Left ventricle myocardium inferior (tissue), 1 donor: Measurements from ENCODE around the gene LEMD1. TPM values are rescaled to one million over a fixed set of nuclear protein-coding genes. Genes with fewer than 3 reads are reported as not detected.

Experiments used
- DNase-seq: peaks from one replicate; pipeline ENCODE4 v3.0.0-alpha.2; 2020
- H3K27ac ChIP-seq: fragments of 200-600 bp; replicated peaks from 2 replicates; pipeline ENCODE4 v1.8.0; 2021
- H3K27me3 ChIP-seq: fragments of 200-600 bp; 2 replicates; pipeline ENCODE4 v1.8.0; 2021; ENCODE audit warnings: low read depth
- H3K36me3 ChIP-seq: fragments of 200-600 bp; 2 replicates; pipeline ENCODE4 v1.8.0; 2021
- H3K4me1 ChIP-seq: fragments of 200-600 bp; 2 replicates; pipeline ENCODE4 v1.8.0; 2021
- H3K4me3 ChIP-seq: fragments of 200-600 bp; 2 replicates; pipeline ENCODE4 v1.8.0; 2021; ENCODE audit warnings: mild to moderate bottlenecking, moderate library complexity
- H3K9me3 ChIP-seq: fragments of 200-600 bp; replicated peaks from 2 replicates; pipeline ENCODE4 v1.8.0; 2021
- intact Hi-C: fragments of 100-400 bp; cut with micrococcal nuclease; formaldehyde crosslinking; loops from one replicate; pipeline ENCODE4 v1.11.0; 2022
- total RNA-seq: library from RNA; stranded (reverse); fragmentation: NEBNext Ultra II Directional; extraction: Animal tissue kit (Norgen Biotek cat#: 25700); gene quantifications from one replicate; pipeline ENCODE4 v1.2.1, GENCODE V29; 2021
- TF ChIP-seq, protein P1 (sequence below): fragments of 200-600 bp; IDR thresholded peaks from 2 replicates; pipeline ENCODE4 v1.8.0; 2021; ENCODE audit warnings: antibody characterized with exemption, mild to moderate bottlenecking, borderline replicate concordance
- donor health status: DM: no; HTN: yes; CAD: no; lungs with severe emphysema.

The LEMD1 gene
- total RNA-seq, 1 donor from 2014 or later: not detected

DNA sequence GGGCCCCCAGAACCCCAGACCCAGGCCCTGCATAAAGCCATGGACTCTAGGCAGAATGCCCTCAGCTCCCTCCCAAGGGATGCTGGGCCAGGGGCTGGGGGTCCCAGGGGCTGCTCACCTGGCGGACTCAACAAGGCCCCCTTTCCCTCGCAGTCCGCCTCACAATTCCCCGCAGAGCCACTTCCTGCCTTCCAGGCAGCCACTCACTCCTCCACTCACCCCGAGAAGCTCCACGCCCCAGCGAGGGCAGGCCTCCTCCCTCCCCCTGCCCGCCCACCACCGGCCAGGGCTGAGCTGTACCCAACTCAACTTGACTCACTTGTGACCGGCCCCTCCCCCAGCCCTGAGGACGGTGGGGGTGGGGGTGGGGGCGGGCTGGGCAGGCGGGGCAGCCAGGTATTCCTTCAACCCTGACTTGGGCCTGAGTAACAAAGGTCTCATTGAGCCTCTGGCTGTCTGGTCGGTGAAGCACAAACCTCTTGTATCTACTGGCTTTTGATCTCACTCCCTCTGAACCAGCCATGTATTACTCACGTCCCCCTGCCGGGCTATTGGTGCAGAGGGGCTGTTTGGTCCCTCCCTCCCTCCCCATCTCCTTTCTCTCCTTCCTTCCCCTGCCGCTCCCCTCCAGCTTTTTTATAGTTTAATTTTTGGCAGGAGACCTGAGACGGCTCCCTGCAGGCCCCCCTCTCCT, 28.0 kb upstream of the LEMD1 start:
- peaks cover 64% of the 10 kb centered on the region for H3K27me3 ChIP-seq
- intact Hi-C loops: no loop called here
- no peak overlapping the region for H3K4me3 ChIP-seq
- peaks cover 34% of the 10 kb centered on the region for H3K4me1 ChIP-seq
- TF ChIP-seq, protein P1, sequence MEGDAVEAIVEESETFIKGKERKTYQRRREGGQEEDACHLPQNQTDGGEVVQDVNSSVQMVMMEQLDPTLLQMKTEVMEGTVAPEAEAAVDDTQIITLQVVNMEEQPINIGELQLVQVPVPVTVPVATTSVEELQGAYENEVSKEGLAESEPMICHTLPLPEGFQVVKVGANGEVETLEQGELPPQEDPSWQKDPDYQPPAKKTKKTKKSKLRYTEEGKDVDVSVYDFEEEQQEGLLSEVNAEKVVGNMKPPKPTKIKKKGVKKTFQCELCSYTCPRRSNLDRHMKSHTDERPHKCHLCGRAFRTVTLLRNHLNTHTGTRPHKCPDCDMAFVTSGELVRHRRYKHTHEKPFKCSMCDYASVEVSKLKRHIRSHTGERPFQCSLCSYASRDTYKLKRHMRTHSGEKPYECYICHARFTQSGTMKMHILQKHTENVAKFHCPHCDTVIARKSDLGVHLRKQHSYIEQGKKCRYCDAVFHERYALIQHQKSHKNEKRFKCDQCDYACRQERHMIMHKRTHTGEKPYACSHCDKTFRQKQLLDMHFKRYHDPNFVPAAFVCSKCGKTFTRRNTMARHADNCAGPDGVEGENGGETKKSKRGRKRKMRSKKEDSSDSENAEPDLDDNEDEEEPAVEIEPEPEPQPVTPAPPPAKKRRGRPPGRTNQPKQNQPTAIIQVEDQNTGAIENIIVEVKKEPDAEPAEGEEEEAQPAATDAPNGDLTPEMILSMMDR: no peak
- H3K9me3 ChIP-seq: no peaks in the 10 kb centered on the region
- H3K27ac ChIP-seq: no peak overlapping the region
- no peaks in the 10 kb centered on the region for H3K36me3 ChIP-seq
- DNase-seq: no peak

DNA sequence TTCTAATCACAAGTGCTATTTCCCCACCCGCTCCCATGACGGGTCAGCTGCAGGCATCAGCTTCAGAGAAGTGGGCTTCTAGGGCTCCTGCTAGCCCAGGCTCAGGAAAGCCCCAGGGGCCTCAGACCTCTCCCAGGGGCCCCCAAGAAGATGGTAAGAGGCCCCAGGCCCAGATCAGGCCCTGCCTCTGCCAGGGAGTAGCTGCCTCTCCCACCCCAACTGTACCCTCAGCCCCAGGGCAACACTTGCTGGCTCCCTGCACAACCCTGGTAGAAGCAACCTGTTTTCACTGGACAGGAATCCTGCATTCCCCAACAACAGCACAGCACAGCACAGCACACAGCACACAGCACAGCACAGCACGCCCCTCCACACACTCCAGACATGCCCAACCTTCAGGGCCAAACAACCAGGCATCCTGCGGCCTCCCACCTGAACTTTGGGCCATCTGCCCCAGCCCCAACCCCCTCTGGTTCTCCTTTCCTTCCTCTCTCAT, 27.4 kb upstream of the LEMD1 start:
- H3K9me3 ChIP-seq: no peaks in the 10 kb centered on the region
- H3K4me3 ChIP-seq: no peak overlapping the region
- H3K36me3 ChIP-seq: no peaks in the 10 kb centered on the region
- H3K27me3 ChIP-seq: peaks cover 58% of the 10 kb centered on the region
- no peak overlapping the region for H3K27ac ChIP-seq
- peaks cover 32% of the 10 kb centered on the region for H3K4me1 ChIP-seq
- DNase-seq: no peak
- TF ChIP-seq, protein P1: no peak
- intact Hi-C loops: no loop called here

DNA sequence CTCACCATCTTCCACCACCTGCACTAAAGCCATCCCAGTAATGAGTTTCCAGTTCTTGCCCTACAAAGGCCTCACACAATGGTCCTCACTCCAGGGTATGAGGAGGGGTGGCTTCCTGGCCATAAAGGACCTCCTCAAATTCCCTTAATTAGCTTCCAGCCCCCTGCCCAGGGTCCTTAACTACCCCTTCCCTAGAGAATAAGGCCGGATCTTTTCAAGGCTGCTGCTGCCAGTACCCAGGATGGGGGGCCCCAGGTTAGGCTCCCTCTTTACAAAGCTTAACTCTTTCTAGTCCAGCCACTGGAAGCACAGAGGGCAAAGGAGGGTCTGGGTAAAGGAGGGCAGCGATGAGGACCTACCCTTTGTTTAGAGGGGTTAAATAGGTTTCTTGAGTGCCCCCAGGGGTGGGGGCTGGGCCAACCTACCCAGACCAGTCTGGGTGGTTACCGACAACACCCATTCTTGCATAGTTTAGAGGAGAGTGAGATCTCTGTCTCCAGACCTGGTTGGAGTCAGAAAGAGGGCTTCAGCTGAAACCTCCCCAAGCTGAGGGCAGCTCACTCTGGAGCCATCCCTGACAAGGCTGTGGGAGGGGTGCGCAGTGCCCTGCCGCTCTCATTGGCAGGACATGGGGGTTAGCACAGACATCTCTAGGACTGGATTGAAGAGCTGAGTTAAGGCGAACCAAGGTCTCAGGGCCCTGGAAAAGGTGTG, 26.8 kb upstream of the LEMD1 start:
- no peak overlapping the region for H3K4me3 ChIP-seq
- H3K9me3 ChIP-seq: no peaks in the 10 kb centered on the region
- peaks cover 32% of the 10 kb centered on the region for H3K4me1 ChIP-seq
- no peak overlapping the region for H3K27ac ChIP-seq
- intact Hi-C loops: no loop called here
- H3K27me3 ChIP-seq: peaks cover 52% of the 10 kb centered on the region
- no peaks in the 10 kb centered on the region for H3K36me3 ChIP-seq
- TF ChIP-seq, protein P1: no peak
- DNase-seq: no peak

DNA sequence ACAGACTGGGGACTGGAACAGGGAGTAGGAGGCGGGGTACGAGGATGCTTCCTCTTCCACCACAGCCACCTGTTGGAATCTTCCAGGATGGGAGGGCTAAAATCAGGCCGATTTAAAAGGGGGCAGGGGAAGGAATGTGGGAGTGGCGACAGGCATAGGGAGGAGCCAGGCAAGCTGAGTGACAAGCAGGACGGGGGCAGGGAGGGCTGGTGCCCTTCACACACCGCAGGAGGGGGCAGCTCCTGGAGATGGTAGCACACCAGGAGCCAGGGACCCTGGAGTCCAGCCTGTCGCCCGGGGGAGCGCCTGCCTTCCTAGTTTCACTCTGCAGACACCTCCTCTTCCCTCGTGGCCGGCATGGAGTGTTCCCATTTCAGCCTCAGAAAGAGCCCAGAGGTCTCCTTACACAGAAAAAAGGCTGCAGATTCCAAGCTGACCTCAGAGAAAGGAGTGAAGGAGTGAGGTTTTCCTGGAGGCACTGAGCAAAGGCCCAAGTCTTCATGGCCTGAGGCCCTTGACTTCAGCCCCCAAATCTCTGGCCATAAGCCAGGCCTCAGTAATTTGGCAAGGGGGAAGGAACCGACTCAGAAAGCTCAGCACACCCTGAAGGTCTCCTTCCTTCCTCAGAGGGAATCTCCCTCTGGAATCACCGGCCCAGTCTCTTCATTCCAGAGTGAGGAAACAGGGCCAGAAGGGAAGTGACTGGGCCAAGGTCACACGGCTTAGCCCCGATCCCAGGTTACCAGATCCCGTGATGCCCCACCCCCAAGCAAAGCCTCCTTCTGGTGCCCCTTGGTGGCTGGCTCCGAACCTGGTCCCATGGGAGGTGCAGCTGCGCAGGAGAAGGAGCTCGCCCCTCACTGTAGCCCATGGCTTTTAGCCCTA, 25.8 kb upstream of the LEMD1 start:
- H3K4me3 ChIP-seq: no peak overlapping the region
- peak overlapping the region; percentile 22 for H3K27ac ChIP-seq
- peaks cover 32% of the 10 kb centered on the region for H3K4me1 ChIP-seq
- no peak for DNase-seq
- H3K36me3 ChIP-seq: no peaks in the 10 kb centered on the region
- intact Hi-C loops: no loop called here
- peaks cover 42% of the 10 kb centered on the region for H3K27me3 ChIP-seq
- TF ChIP-seq, protein P1: no peak
- no peaks in the 10 kb centered on the region for H3K9me3 ChIP-seq

DNA sequence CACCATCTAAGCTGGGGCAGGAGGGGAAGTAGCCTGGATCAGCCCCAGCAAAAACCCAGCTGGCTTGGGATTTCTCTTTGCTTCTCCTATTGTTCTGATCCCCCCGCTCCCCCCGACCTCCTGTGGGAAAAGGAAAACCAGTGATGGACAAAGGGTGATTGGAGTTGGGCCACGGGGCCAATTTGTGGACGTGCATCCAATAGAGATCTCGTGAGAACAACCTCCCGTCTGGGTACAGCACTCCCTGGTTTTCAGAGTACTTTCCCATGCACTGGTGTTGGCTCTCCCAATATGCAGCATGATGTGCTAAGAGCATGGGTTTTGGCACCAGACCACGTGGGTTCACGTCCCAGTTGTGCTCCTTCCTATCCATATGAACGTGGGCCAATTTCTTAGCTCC, 25.0 kb upstream of the LEMD1 start:
- Histone ChIP-seq H3K36me3 (no peaks in the 10 kb centered on the region), H3K4me3 (no peak overlapping the region), H3K27ac (peak overlapping the region; percentile 22), H3K4me1 (peaks cover 36% of the 10 kb centered on the region), H3K9me3 (no peaks in the 10 kb centered on the region), H3K27me3 (peaks cover 33% of the 10 kb centered on the region)
- intact Hi-C loops: no loop called here
- peak; percentile 34 for DNase-seq
- TF ChIP-seq, protein P1: no peak
